ENCODE data around the gene COG8.
"Not testable (repeated sequence)": the region's sequence is repeated elsewhere in the genome, so short reads cannot be mapped to it uniquely, and the experiment has no call there.

Gene COG8

GRCh38 chr16:69339289-69340094 is at the start of gene COG8, which contains the start of gene NIP7:
TSS of gene COG8 (minus strand) at chr16:69339564. CDS start at chr16:69339552, 12 bp downstream.
TSS of gene NIP7 (plus strand) at chr16:69339772. CDS start at chr16:69339830, 58 bp downstream.
- peak; percentile 94 to 99 for DNase-seq

DNA sequence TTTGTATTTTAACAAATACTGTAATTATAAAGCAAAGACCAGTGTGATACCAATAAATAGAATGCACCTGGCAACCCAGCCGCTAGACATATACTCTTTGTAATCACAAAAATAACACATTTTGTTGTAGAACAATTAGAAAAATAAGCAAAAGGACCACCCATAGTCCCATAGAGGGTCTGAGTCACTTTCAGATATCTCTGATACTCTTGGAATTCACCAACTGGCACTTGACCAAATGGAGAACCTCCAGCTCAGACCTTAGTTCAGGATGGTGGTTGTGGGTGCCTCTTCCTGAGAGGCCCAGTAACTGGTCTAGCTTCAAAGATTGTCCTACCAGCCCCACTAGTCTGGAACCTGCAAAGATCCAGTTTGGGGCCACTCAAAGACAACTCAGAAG is 47.2 kb upstream of the COG8 start:
- DNase-seq, result no peak

DNA sequence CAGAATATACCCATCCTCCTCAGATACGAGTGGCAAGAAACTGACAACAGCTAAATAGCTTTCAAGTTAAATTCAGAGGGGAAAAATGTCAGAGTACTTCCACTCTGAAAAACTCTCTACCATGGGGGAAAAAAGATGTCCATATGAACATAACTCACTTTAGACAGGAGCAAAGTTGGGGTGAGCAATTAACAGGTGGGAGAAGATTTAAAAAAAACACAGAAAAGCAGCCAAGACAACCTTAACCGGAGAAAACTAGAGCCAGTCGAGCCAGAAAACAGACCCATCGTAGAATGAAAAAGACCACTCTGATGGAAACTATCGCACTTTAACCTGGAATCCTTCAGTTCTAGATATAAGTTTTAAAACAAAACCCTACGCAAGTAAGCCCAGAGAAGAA is 45.6 kb upstream of the COG8 start:
- no peak for DNase-seq

DNA sequence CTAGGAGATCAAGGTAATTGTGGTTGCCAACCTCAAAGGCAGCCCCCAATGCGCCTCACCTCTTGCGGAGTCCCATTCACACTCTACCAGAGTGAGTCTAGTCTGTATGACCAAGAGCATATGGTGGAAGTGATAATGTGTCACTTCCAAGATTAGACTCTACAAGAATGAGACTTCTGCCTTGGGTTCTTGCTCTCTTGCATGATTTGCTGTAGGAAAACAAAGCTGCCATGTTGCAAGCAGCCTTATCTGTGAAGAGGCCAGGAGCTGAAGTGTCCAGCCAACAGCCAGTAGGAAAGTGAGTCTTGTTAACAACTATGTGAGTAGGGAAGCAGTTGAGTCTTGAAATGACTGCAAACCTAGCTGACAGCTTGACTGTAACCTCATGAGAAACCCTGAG is 43.1 kb upstream of the COG8 start:
- DNase-seq, result no peak

DNA sequence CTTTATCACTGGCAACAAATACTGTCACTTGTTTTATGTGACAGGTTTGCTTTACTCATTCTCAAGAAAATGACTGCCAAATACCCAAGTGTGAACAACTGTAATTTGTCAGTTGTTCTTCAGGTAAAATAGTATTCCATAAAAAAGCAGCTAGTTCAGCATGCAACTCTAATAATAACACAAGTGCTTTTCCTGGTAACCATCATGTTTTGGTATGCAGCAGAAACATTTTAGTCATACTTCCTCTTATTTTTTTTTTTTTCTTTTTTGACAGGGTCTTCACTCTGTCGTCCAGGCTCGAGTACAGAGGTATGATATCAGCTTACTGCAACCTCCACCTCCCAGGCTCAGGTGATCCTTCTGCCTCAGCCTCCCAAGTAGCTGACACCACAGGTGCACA is 41.9 kb upstream of the COG8 start:
- DNase-seq, result no peak

- no peak for DNase-seq
These were observed 39.4 kb upstream of the COG8 start for GRCh38 chr16:69378760-69379159.

DNA sequence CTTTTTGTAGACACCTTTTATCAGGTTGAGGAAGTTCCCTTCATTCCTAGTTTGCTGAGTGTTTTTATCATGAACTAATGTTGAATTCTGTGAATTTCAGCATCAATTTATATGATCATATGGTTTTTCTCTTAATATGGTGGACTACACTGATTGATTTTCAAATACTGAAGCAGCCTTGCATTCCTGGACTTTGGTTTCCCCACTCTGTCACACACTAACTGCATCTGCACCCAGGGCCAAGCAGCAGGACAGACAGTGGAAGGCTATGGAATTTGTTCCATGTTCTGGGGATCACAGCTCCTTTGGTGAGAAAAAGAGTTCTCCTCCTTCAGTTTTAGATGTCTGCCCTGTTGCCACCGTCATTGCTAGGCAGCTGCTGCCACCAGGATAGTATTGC is 38.7 kb upstream of the COG8 start:
- no peak for DNase-seq

DNA sequence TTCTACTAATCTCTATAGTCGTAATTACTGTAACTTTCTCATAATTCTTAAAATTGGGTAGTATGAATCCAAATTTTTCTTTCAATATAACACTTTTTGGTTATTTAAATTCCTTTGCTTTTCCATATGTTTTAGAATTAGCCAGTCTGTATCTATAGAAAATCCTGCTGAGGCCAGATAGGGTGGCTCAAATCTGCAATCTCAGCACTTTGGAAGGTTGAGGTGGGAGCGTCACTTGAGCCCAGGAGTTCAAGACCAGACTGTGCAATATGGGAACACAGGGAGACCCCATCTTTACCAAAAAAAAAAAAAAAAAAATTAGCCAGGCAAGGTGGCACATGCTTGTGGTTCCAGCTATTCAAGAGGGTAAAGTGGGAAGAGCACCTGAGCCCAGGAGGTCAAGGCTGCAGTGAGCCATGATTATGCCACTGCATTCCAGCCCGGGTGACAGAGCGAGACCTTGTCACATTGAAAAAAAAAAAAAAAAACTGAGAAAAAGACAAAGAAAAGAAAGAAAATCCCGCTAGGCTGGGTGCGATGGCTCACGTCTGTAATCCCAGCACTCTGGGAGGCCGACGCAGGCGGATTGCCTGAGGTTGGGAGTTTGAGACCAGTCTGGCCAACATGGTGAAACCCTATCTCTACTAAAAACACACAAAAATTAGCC is 37.2 kb upstream of the COG8 start:
- no peak for DNase-seq

- DNase-seq, result no peak
These were observed 33.7 kb upstream of the COG8 start for GRCh38 chr16:69373019-69373418.

DNA sequence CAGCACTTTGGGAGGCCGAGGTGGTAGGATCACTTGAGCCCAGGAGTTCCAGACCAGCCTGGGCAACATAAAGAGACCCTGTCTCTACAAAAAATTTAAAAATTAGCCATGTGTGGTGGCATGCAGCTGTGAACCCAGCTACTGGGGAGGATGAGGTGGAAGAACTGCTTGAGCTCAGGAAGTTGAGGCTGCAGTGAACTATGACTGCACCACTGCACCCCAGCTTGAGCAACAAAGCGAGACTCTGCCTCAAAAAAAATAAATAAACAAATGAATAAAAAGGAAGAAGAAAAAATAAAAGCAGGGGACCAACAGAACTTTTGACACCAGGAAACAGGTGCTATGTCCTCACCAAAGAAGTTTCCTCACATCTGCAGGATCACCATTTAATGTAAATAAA is 32.2 kb upstream of the COG8 start:
- no peak for DNase-seq

GRCh38 chr16:69368866-69369265 is 29.5 kb upstream of the COG8 start:
- DNase-seq, result no peak

GRCh38 chr16:69367980-69368379 is 28.6 kb upstream of the COG8 start:
- no peak for DNase-seq

DNA sequence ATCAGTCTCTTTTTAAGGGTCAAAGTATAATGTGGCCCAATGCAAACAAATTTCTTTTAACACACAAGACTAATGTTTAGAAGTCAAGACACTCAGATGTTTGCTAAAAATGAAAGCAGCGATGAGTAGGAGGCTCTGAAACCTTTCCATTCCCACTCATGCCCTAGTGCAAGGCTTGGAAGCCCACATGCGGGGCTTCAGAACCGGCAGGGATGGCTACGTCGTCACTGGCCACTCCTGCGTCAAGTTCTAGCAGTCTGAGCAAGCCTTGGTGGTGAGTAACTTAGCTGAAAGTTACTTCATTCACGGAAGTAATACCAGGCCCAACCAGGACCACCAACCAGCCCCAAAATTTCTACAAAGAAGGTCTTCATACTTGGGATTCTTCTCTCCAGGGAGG is 27.1 kb upstream of the COG8 start:
- DNase-seq, result no peak

DNA sequence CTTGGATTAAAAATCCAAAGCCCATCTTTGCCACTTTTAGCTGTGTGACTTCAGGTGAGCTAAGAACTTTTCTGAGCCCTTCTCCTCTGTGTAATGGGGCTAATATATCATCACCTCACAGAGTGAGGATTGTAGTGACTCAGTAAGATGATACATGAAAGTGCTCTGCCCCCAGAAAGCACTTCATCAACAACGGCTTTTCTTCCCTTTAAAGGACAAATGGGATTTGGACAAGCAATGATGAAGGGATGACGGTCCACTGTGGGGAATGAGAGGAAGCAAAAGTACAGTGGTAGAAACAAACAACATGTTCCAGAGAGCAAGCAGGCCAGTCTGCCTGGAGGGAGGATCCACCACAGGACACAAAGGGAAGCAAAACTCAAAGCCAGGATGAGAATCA is 26.5 kb upstream of the COG8 start:
- DNase-seq, result no peak

DNA sequence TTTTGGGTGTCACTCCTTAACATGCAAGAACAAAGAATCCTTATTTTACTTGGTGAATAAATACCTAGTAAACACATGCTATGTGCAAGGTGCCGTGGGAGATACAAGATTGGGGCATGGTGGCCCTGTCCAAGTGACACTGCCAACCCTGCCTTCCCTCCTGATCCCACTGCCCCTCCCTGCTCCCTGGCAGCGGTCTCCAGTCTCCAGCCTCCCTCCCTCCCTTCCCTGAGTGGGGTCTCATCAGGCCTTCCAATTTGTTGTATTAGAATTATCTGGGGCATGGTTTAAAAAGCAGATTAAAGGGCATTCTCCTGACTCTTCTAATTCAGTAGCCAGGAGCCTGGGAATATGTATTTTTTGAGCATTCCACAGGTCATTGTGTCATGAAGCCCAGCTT is 24.7 kb upstream of the COG8 start:
- no peak for DNase-seq

- DNase-seq, result no peak
These were observed 23.9 kb upstream of the COG8 start for GRCh38 chr16:69363281-69363717.

DNA sequence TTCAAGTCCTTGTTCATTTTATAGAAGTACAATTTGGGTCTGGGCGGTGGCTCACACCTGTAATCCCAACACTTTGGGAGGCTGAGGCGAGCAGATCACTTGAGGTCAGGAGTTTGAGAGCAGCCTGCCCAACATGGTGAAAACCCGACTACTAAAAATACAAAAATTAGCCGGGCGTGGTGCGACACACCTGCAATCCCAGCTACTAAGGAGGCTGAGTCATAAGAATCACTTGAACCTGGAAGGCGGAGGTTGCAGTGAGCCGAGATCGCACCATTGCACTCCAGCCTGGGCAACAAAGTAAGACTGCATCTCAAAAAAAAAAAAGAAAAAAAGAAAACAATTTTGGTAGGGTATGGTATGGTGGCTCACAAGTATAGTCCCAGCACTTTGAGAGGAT is 20.7 kb upstream of the COG8 start:
- DNase-seq, result not testable (repeated sequence)

GRCh38 chr16:69351309-69352027 is 12.1 kb upstream of the COG8 start, which contains the start of gene TMED6:
TSS of gene TMED6 (minus strand) at chr16:69351786. CDS start at chr16:69351753, 33 bp downstream.
- no peak for DNase-seq

- no peak for DNase-seq
These were observed 11.3 kb upstream of the COG8 start for GRCh38 chr16:69350536-69351133.

- DNase-seq, result no peak
These were observed 10.2 kb upstream of the COG8 start for GRCh38 chr16:69349536-69349935.

DNA sequence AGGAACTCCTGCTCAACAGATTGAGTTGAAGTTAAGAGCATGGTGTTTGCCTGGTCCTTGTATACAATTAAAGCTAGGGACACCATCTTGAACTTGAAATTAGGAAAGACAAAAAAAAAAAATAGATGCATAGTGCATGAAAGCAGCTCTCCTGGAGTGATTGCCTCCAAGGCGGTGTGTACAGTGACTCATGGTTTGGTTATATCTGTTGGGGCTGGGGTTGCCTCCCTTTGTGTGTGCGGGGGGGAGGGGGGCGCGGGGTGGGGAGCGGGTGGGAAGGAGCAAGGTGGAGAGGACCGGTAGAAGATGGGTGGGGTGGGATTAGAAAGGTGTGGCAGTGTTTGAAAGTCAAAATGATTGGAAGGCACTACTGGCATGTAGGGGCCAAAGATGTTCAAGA is 8.9 kb upstream of the COG8 start:
- no peak for DNase-seq

GRCh38 chr16:69346683-69347082 is 7.3 kb upstream of the COG8 start:
- no peak for DNase-seq

DNA sequence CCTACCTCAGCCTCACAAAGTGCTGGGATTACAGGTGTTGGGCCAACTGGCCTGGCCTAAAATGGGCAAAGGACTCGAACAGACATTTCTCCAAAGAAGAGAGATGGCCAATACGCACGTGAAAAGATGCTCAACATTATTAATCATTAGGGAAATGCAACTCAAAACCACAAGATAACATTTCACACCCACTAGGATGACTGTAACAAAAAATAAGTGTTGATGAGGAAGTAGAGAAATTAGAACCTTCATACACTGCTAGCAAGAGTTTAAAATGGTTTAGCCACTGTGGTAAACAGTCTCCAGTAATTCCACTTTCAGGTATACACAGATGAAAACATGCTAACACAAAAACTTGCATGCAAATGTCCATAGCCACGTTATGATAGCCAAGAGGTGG is 6.6 kb upstream of the COG8 start:
- DNase-seq, result no peak
